GM12864 (cell line): Measurements from ENCODE around the gene PTPRO.

ENCODE experiments used
- DNase-seq: peaks from one replicate; pipeline ENCODE4 v3.0.0-alpha.2; 2011; ENCODE audit warnings: low read depth
- H3K4me3 ChIP-seq: 2 replicates; pipeline ENCODE4 v1.5.1; 2011; ENCODE audit warnings: mild to moderate bottlenecking, low read depth, low read length, control low read depth
- TF ChIP-seq, protein P1 (sequence below): IDR thresholded peaks from 2 replicates; pipeline ENCODE4 v1.5.1; 2011; ENCODE audit warnings: low read depth, mild to moderate bottlenecking, moderate library complexity, low read length, control low read depth, inconsistent platforms; ENCODE audit errors: missing control alignments

Gene PTPRO

DNA sequence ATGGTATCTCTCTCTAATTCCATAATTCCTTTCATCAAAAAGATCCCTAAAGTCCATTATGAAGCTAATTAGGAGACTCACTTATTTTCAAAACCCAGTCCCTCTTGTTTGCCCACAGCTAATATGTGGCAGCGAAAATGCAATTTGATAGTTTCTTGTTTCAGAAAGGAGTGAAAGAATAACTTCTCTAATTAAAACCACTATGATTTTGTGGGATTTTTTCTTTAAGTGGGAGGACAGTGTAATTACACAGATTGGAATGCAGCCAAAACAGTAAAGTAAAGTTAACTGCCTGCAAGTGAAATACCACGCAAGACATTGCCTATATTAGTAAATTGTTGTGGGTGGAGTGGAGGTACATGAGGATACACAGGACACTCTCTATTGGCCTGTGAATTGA, 50.0 kb downstream of the PTPRO start:
- H3K4me3 ChIP-seq, result no peak overlapping the region
- DNase-seq, result no peak
- TF ChIP-seq, protein P1, sequence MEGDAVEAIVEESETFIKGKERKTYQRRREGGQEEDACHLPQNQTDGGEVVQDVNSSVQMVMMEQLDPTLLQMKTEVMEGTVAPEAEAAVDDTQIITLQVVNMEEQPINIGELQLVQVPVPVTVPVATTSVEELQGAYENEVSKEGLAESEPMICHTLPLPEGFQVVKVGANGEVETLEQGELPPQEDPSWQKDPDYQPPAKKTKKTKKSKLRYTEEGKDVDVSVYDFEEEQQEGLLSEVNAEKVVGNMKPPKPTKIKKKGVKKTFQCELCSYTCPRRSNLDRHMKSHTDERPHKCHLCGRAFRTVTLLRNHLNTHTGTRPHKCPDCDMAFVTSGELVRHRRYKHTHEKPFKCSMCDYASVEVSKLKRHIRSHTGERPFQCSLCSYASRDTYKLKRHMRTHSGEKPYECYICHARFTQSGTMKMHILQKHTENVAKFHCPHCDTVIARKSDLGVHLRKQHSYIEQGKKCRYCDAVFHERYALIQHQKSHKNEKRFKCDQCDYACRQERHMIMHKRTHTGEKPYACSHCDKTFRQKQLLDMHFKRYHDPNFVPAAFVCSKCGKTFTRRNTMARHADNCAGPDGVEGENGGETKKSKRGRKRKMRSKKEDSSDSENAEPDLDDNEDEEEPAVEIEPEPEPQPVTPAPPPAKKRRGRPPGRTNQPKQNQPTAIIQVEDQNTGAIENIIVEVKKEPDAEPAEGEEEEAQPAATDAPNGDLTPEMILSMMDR, result no peak

DNA sequence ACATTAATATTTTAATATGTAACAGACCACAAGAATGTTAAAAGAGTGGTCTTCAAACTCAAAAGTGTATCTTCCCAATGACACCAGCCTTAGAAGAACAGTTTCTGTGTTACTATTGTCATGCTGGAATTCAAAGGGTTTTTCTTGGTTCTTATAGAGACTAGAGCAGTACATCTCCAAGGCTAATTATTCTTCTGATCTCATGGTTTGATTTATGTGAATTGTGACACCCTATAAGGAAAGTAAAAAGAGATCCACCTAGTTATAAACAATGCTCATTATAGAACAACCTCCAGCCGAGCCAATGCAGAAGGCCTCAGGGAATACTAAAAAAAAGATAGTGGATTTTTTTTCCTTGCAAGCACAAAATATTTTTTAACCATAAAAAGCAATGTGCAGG, 65.5 kb downstream of the PTPRO start:
- H3K4me3 ChIP-seq, result no peak overlapping the region
- DNase-seq, result no peak
- TF ChIP-seq, protein P1, result no peak

DNA sequence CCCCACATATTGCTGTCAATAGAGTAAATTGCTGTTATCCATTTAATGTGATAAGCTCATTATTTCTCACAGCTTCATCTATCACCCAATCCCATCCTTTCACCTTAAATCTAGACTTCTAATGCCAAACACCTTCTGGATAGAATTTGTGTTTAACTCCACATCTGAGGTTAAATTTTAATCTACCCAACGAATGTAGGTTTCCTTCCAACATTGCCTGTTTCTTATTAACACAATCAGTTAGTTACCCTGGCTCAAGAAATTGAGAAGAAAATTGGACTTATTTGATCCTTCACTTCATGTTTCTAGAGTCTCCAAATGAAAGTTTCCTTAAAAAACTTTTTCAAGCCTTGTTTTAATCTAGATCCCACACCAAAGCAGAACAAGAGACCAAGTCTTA, 67.3 kb downstream of the PTPRO start:
- DNase-seq, result no peak
- TF ChIP-seq, protein P1, result no peak

DNA sequence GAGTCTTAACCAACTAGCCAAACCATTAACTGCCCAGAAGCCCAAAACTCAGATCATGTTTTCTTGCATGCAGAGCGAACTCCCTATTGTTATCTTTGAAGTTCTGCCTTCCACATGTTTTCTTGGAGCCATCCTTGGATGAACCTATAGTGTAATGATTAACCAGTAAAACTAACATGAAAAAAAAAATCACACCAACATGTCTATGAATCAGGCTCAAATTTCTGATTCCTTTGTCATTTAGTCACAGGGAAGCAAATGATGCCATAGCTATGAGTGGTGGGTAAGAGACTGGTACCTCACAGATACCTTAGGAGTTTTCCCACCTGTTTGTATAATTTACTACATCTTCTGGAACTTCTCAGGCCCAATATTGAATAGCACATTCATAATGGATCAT, 70.7 kb downstream of the PTPRO start:
- no peak overlapping the region for H3K4me3 ChIP-seq
- DNase-seq, result no peak
- TF ChIP-seq, protein P1, result no peak

More for the DNA sequence above, 67.3 kb downstream of the PTPRO start:
- H3K4me3 ChIP-seq, result no peak overlapping the region

DNA sequence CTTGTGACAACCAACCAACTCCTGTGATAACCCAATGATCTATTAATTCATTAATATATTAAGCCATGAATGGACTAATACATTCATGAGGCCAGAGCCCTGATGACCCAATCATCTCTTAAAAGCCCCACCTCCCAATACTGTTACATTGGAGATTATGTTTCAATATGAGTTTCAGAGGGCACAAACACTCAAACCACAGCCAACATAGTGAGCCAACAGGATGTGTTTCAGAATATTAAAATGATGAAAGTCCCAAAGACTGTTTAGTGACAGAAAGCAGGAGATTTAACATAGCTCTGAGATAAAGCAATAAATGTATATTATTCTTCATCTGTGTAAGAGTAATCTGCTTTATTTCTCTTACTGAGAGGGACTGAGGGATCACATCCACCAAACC, 71.7 kb downstream of the PTPRO start:
- TF ChIP-seq, protein P1, result no peak
- H3K4me3 ChIP-seq, result no peak overlapping the region
- DNase-seq, result no peak

DNA sequence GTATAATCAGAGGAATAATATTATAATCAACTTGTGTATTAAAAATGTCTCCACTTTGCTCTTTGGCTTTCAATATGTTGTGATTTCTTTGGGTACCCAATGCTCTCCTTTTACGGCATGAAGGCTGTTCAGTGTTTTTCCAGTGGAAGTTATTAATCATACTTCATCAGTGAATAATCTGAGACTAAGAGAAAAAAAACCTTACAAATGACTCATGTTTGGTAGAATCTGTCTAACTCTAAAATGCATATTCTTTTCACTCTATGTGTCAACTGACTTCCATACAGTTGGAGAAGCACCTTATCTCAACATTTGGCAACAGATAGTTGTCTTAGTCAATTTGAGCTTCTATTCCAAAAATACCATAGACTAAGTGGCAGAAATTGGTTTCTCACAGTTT, 82.2 kb downstream of the PTPRO start:
- DNase-seq, result no peak
- H3K4me3 ChIP-seq, result no peak overlapping the region
- TF ChIP-seq, protein P1, result no peak

DNA sequence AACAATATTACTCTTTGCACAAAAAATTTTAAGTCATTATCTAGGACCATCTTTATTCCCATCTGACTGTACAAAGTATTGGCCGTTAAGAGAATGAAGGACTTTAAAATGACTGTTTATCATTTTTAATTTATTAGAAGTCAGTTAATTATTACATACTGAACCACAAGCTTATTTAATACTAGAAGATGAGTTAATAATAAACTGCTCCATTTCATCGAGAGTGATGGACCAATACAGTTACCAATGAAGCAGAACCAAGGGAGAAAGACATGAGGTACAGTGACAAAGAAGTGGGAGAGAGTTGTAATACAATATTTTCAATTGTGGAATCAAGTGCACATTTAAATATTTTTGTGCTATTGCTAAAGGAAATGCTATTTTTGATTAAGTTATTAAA, 83.3 kb downstream of the PTPRO start:
- H3K4me3 ChIP-seq, result no peak overlapping the region
- DNase-seq, result no peak
- TF ChIP-seq, protein P1, result no peak
